ENCODE data around the gene CLEC4F.
"Not testable (repeated sequence)": the region's sequence is repeated elsewhere in the genome, so short reads cannot be mapped to it uniquely, and the experiment has no call there.

CLEC4F gene

GRCh38 chr2:70823249-70823648 lies 2.9 kb upstream of the CLEC4F start:
- no peak for DNase-seq

DNA sequence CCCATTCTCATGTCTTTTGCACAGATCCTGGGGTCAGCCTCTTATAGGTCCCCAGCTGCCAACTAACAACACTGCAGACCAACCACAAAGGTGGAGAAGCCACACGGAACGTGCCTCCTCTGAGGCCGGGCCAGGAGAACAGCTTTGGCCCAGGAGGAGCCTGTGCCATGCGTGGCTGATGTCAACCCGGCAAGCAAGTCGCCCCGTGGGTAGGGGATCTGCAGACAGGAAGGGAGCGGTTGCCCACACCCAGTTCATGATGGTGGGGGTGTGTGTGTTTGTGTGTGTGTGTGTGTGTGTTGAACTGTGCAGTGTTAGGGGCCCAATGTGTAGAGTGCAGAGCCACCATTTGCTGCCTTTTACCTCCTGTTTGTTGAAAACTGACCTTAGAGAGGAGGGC lies 2.4 kb upstream of the CLEC4F start:
- DNase-seq, result peak; percentile 38

DNA sequence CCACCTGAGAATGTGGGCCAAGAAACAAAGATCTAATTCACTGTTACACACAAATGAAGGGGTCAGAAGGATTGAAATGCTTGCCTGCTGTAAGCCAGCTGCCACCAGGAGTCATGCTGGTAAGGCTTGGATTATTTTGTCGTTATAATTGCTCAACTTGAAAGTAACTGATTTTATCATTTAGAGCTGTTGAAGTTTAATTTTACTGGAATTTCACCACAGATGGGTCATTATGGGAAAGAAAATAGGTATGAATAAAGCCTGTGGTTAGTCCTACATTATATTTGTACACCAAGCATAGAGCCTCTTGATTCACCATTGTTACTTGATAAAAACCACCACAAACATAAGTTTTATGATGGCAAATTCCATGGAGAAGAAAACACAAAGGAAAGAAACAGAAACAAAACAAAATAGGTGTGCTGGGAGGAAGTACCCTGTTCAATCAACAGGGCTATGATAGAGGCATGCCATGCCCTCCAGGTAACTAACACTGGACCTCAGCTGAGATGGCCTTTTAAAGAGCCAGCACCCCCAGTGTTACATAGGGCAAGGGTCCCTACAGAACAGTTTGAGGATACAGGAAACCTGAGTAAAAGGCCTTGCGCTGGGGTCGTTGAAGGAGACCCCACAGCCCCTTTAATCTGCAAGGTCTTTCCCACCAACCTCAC lies 3.0 kb downstream of the CLEC4F start:
- DNase-seq, result no peak

- no peak for DNase-seq
Measured at GRCh38 chr2:70816726-70817125, 3.7 kb downstream of the CLEC4F start.

GRCh38 chr2:70808983-70809958 lies 11.1 kb downstream of the CLEC4F start:
- DNase-seq, result no peak

DNA sequence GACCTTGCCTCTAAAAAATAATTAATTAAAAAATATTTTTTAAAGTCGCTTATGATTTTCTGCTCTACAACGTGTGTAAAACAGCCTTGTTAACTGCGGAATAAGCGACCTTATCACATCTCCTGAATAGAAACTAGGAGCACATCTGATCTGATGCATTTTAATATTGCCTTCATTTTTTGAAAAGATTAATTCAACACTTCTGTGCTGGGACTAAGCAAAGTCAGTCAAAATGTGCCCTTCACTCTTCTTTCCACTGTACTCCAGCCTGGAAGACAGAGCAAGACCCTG lies 12.6 kb downstream of the CLEC4F start:
- no peak for DNase-seq

DNA sequence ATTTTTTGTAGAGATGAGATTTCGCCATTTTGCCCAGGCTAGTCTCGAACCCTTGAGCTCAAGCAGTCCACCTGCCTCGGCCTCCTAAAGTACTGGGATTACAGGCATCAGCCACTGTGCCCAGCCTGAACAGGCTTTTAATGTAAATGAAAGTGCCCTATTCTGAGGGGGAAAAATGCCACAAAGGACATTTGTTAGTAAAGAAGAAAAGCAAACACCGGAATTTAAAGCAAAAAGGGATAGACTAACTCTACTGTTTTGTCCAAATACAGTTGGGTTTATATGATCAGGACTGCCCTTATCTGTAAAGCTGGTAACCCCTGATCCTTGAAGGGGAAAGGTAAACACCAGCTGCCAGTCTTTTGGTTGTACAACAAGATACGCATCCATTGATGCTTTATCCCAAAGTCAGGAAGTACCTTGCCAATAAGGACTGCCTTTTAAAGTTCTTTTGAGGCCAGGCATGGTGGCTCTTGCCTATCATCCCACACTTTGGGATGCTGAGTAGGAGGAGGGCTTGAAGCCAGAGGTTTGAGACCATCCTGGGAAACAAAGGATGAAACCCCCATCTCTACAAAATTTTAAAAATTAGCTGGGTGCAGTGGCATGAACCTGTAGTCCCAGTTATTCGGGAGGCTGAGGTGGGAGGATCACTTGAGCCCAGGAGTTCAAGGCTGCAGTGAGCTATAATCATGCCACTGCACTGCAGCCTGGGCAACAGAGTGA lies 13.1 kb downstream of the CLEC4F start:
- no peak for DNase-seq

DNA sequence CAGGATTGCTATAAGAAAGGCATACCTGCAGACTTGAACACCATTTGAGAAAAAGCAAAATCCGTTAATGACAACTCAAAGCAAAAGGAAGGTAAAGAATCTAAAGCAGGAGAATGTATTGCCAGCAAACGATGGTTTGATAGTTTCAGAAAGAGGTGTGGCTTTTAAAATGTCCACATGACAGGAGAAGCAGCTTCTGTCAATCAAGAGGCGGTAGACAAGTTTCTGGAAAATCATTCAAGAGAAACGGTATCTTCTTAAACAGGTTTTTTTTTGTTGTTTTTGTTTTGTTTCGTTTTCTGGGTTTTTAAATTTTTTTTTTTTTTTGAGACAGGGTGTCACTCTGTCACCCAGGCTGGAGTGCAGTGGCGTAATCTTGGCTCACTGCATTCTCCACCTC lies 13.8 kb downstream of the CLEC4F start:
- no peak for DNase-seq

DNA sequence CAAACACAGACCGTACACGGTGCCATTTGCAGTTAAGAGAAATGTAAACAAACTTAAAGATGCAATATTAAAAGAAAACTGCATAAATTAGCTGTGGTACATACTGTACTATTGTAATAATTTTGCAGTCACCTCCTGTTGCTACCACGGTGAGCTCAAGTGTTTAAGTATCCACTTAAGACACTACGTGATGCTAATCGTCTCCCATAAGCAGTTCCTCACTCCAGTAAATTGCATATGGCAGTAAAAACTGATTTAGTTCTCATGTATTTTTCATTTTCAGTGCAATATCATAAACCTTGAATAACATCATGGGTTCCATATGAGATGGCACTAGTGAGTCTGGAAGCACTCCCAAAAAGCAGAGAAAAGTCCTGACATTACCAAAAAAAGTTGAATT lies 14.4 kb downstream of the CLEC4F start:
- no peak for DNase-seq

GRCh38 chr2:70801607-70802263 lies 18.7 kb downstream of the CLEC4F start:
- DNase-seq, result no peak

DNA sequence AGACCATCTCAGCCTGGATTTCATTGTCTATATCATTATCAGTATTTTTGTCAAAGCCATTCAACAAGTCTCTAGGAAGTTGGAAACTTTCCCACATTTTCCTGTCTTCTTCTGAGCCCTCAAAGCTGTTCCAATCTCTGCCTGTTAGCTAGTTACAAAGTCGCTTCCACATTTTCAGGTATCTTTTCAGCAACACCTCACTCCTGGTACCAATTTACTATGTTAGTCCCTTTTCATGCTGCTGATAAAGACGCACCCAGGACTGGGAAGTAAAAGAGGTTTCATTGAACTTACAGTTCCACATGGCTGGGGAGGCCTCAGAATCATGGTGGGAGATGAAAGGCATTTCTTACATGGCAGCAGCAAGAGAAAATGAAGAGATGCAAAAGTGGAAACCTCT lies 20.7 kb downstream of the CLEC4F start:
- DNase-seq, result no peak

GRCh38 chr2:70797996-70798395 lies 22.4 kb downstream of the CLEC4F start:
- not testable (repeated sequence) for DNase-seq

GRCh38 chr2:70797506-70797905 lies 22.9 kb downstream of the CLEC4F start:
- DNase-seq, result no peak

DNA sequence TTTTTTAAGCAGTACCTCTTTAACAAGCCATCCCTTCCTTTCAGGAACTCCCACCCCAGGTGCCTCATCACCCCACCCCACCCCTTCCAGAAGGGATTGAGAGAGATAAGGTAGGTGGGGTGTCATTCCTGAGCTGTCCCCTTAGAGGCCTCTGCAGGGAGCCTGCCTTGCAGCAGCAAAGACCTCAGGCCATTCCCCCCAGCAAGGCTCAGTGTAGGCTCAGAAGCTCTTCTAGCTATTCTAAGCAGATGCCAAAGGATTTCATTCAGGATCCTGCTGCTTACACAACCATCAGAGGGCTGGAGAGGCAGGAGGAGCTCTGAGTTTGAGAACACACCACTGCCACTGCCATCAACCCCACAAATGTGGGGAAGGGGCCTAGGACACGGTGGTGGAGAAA lies 24.1 kb downstream of the CLEC4F start:
- no peak for DNase-seq

DNA sequence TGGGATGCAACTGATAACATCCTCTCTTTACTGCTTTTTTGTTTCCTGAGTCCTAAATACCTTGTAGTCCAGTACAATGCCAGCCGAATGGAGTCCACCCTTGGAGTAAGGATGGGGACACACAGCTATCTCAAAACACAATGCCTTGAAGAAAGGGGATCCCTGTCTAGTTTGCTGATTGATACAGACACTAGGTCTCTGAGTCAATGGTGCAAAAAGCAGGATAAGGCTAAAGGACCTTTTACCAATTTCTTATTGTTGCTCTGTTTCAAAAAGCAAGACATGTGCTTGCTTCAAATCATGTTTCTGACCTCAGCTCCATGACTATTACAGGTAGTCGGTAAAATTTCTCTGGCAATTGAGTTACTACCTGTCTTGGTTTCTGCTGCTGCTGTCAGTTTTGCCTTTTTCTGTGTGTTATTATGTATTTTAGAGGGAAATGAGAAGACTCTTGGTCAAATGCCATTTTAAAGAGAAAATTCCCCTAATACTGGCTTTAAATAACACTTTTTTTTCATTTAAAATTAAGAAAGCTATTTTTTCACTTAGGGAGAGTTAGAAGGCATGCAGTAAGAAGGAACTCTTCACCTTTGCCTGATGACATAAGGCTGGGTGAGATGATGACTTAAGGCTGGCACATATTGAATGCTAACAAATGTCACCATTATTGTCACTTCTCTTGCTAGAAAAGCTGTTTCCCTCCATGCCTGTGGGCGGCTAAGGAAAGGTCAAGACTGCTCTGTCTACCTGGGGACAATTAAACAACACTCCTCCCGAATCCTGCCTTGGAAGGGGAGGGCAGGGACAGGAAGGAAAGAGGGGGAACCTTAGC lies 25.0 kb downstream of the CLEC4F start:
- no peak for DNase-seq

- no peak for DNase-seq
Measured at GRCh38 chr2:70793450-70793849, 26.9 kb downstream of the CLEC4F start.

DNA sequence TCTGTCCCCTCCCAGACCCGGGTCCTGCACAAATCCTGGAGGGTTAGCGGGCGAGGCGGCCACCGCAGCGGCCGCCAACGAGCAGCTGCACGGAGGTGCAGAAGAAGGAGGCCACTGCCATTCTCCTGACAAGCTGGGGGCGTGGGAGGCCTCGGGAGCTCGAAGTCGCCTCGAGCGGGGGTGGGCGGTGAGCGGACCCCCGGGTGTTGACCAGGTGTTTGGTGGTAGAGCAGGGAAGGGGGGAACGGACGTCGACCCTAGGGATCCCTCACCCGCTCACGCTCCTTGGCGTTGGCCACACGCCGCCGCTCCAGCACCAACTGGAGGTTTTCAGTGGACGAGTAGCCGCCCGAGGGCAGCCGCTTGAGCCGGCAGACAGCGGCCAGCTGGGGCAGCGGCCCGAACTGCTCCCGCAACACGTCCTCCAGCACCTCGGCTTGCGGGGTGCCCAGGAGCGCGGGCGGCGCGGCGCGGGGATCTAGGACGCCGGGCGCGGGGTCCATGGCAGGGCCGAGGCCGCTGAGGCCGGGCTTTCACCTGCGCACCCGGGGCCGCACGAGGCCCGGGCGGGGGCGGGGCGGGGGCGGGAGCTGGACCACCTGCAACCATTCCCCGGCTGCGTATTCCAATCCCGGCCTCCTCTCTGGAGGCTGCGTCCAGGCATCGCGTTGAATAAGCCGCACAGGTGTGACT lies 30.1 kb downstream of the CLEC4F start, which contains the start of gene FIGLA:
TSS of gene FIGLA (minus strand) at position 508 of the 693 bp plus-strand sequence. CDS start at position 503, 5 bp downstream.
- no peak for DNase-seq

DNA sequence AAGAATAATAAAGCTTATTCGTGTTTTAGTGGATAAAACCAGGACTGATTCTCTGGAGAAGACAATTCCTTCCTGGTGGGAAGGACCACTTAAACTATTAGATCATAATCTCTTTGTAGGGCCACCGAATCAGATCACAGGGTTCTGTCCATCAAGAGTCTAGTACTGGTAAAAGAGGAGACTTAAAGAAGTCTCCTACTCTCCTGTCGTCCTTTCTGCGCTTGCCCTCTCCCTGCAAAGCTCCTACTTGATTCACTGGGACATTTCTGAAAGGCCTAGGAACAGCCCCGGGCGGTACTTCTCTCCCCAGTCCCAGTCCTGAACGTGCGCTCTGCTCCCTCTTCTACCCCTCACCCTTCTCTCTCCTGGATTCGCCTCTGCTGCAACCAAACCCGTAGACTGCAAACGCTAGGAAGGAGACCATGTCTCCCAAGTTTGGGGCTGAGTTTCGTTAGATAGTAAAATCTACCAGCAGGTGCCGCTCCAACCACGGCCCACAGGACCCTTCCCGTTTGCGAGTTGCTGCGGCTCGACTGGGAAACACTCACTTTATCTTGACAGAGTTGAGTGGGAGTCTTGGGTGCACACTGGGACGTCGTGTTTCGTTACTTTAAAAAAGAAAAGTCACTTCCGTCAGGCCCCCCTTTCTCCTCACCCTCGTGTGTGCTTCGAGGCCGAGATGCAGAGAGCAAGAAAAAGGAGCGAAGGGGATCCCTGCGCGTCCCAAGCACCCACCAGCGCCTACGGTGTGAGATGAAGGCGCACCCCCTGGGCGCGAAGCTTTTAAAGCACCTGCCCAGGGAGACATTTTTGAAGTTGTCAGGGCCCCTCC lies 30.9 kb downstream of the CLEC4F start:
- DNase-seq, result peak; percentile 87

DNA sequence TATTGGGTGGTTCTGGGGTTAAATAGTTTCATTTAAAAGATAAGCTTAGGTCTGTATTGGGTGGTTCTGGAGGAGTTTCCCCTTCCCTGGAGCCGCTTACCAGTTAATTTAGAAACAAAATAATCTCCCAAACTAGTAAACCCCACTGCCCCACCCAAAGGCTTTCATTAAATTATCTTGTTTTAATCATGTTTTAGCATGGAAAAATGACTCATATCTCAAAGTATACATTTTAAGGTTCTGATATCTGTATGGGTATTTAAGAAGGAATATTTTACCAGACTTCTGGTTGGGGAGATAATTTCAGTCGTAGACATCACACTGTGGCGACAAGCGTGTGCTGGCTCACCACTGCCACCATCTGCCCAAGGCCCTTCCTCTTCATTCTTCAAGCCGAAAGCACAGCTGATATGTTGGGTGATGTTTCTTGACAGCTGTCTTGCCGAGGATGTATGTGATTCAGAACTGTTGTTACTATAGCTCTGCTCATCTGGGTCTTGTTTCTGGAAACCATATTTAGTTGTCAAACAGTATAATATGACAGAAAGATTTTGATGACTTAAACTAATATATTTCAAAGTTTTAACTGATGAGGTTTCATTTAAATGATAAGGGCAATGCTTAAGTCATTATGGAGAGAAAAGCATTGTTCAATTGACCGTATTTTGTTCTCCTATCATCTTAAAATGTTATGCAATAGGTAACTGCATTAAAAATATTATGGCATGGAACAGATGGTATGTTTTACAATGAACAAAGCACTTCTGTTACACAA lies 35.1 kb downstream of the CLEC4F start:
- peak; percentile 91 for DNase-seq

DNA sequence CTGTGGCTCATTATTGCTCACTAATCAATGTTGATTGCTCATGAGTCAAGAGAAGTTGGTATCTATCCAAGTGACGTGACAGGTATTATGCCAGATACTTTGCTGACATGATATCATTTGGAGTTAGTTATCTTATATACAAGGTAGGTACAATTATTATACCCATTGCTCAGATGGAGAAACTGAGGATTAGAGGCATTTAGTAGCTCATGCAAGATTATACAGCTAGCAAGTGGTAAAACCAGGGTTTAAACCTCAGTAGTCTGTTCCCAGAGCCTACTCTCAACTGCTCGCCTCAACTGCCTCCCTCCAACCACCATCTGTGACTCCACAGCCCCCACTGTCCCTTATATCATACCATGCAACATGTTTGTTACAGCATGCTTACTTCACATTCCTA lies 36.1 kb downstream of the CLEC4F start:
- DNase-seq, result no peak

Measured in hematopoietic multipotent progenitor cell treated with erythropoietin and hydrocortisone succinate and interleukin-3 and kit ligand, for 6 days (in vitro differentiated cells).